PC-3 (cell line): Measurements from ENCODE around the gene C9orf85. TPM values are rescaled to one million over a fixed set of nuclear protein-coding genes. Genes with fewer than 3 reads are reported as not detected.

ENCODE experiments used
- ATAC-seq: fragments of 200-7000 bp; cut with Tn5 transposase; 2 replicates; pipeline ENCODE4 v1.9.1; 2020; ENCODE audit warnings: mild to moderate bottlenecking, moderate library complexity
- BruUV-seq: library from RNA; stranded (reverse); fragments of 400-500 nt; replicated peaks from 2 replicates; lab custom pipeline; 2021; lab: Mats Ljungman, UMichigan
- CTCF ChIA-PET: fragments of 300-600 bp; sonication (Branson Sonifier 250); formaldehyde crosslinking; loops from one replicate; lab custom pipeline; 2022; ENCODE audit warnings: antibody characterized with exemption; lab: Charles Lee
- POLR2A ChIA-PET: fragments of 300-600 bp; sonication (Branson Sonifier 250); formaldehyde crosslinking; loops from one replicate; lab custom pipeline; 2022; ENCODE audit warnings: antibody characterized with exemption; ENCODE audit not compliant: unreplicated experiment; lab: Charles Lee
- DNase-seq: peaks from one replicate; pipeline ENCODE4 v3.0.0-alpha.2; 2015
- H2AFZ ChIP-seq: fragments of 300-600 bp; sonication (generic); 2 replicates; pipeline ENCODE4 v1.6.0; 2016; ENCODE audit warnings: antibody characterized with exemption, low read length
- H3F3A ChIP-seq: fragments of 300-600 bp; sonication (generic); one replicate; pipeline ENCODE4 v1.6.0; 2017; ENCODE audit warnings: antibody characterized with exemption, low read length, control low read depth, mild to moderate bottlenecking; ENCODE audit not compliant: unreplicated experiment
- H3K27ac ChIP-seq: fragments of 300-600 bp; sonication (generic); 2 replicates; pipeline ENCODE4 v1.5.1; 2016; ENCODE audit warnings: mild to moderate bottlenecking, low read length
- H3K27me3 ChIP-seq: fragments of 300-600 bp; sonication (generic); 2 replicates; pipeline ENCODE4 v1.6.1; 2016; ENCODE audit warnings: low read length, mixed read lengths
- H3K36me3 ChIP-seq: fragments of 300-600 bp; sonication (generic); 2 replicates; pipeline ENCODE4 v1.6.1; 2016; ENCODE audit warnings: low read depth, mixed run types, low read length, mixed read lengths
- H3K4me1 ChIP-seq: fragments of 300-600 bp; sonication (generic); 2 replicates; pipeline ENCODE4 v1.5.1; 2016; ENCODE audit warnings: low read length; ENCODE audit not compliant: insufficient read depth
- H3K4me2 ChIP-seq: fragments of 300-600 bp; sonication (generic); 2 replicates; pipeline ENCODE4 v1.6.0; 2016; ENCODE audit warnings: low read length
- H3K4me3 ChIP-seq: fragments of 300-600 bp; sonication (generic); 2 replicates; pipeline ENCODE4 v1.5.1; 2016; ENCODE audit warnings: mild to moderate bottlenecking, low read length, mixed read lengths
- H3K79me2 ChIP-seq: fragments of 300-600 bp; sonication (generic); 2 replicates; pipeline ENCODE4 v1.6.1; 2017; ENCODE audit warnings: low read length, mixed read lengths
- H3K9ac ChIP-seq: fragments of 300-600 bp; sonication (generic); 2 replicates; pipeline ENCODE4 v1.6.0; 2016; ENCODE audit warnings: mild to moderate bottlenecking, low read length
- H3K9me2 ChIP-seq: fragments of 300-600 bp; sonication (generic); replicated peaks from 2 replicates; pipeline ENCODE4 v1.6.1; 2016; ENCODE audit warnings: mixed run types, low read length, mixed read lengths
- H3K9me3 ChIP-seq: fragments of 300-600 bp; sonication (generic); 2 replicates; pipeline ENCODE4 v1.6.1; 2016; ENCODE audit warnings: low read length, mixed read lengths
- H4K20me1 ChIP-seq: fragments of 300-600 bp; sonication (generic); 2 replicates; pipeline ENCODE4 v1.6.1; 2016; ENCODE audit warnings: low read length, mixed read lengths
- CTCF ChIP-seq: fragments of 300-600 bp; sonication (generic); conservative IDR thresholded peaks from 2 replicates; pipeline ENCODE4 v1.5.1; 2017; ENCODE audit warnings: antibody characterized with exemption, low read depth, mild to moderate bottlenecking, low read length
- EZH2 ChIP-seq: fragments of 300-600 bp; sonication (generic); IDR thresholded peaks from one replicate; pipeline ENCODE4 v1.6.1; 2017; ENCODE audit warnings: antibody characterized with exemption, mild to moderate bottlenecking, low read length; ENCODE audit not compliant: unreplicated experiment
- EZH2phosphoT487 ChIP-seq: fragments of 300-600 bp; sonication (generic); IDR thresholded peaks from 2 replicates; pipeline ENCODE4 v1.6.1; 2018; ENCODE audit warnings: mild to moderate bottlenecking, antibody characterized with exemption, low read length, borderline replicate concordance
- intact Hi-C: fragments of 100-400 bp; cut with micrococcal nuclease; formaldehyde crosslinking; loops from 2 replicates; pipeline ENCODE4 v1.9.0; 2023
- total RNA-seq: library from RNA; depleted of rRNA; stranded (reverse); fragments of >200 nt; gene quantifications from 2 replicates; pipeline ENCODE4 v1.2.3, GENCODE V29; 2014

C9orf85 gene
- total RNA-seq, 1 experiment from 2014 or later: 7.9 TPM

- POLR2A ChIA-PET: interaction anchor here (0.7 to 1.4 kb wide), 5 partner anchors 18 to 441 kb away, joined by 3 to 26 read pairs (median 5); no protein-coding TSS in a partner anchor
- H3K36me3 ChIP-seq: no peaks in the 10 kb centered on the region
- no TSS peak for BruUV-seq
- H3K9me3 ChIP-seq: no peaks in the 10 kb centered on the region
- H4K20me1 ChIP-seq: peaks cover 31% of the 10 kb centered on the region
- H3K4me1 ChIP-seq: peaks cover 10% of the 10 kb centered on the region; the same call in 1 of the 2 replicates
- H3K4me3 ChIP-seq: peak overlapping the region; percentile 87
- no peaks in the 10 kb centered on the region for H3F3A ChIP-seq
- TF ChIP-seq EZH2phosphoT487: no peak
- TF ChIP-seq EZH2: no peak
- TF ChIP-seq CTCF: no peak
- H3K79me2 ChIP-seq: peaks cover 90% of the 10 kb centered on the region
- no peaks in the 10 kb centered on the region for H3K27me3 ChIP-seq
- ATAC-seq: peak; percentile 4
- H3K27ac ChIP-seq: peak overlapping the region; percentile 51
- H2AFZ ChIP-seq: peak overlapping the region; percentile 71; the same call in 1 of the 2 replicates
- peak overlapping the region; percentile 81 for H3K9ac ChIP-seq
- H3K9me2 ChIP-seq: no peaks in the 10 kb centered on the region
- DNase-seq: no peak
- CTCF ChIA-PET: no interaction called here
- H3K4me2 ChIP-seq: peak overlapping the region; percentile 79
- intact Hi-C loops: loop anchor here (1.0 to 10.0 kb wide), 5 partner anchors 34 to 142 kb away; partner anchors contain the start of gene CEMIP2
Measured at GRCh38 chr9:71910650-71911060, 784 bp upstream of the C9orf85 start.

GRCh38 chr9:71911908-71912335 lies 483 bp downstream of the C9orf85 start:
- ChIA-PET POLR2A (no interaction called here), CTCF (no interaction called here)
- intact Hi-C loops: loop anchor here (1.0 to 10.0 kb wide), 5 partner anchors 32 to 143 kb away; partner anchors contain the start of gene CEMIP2

More at GRCh38 chr9:71911908-71912335, 483 bp downstream of the C9orf85 start:
- H3K4me3 ChIP-seq: peak overlapping the region; percentile 87
- no peaks in the 10 kb centered on the region for H3K9me3 ChIP-seq
- no peaks in the 10 kb centered on the region for H3K36me3 ChIP-seq
- H3K9ac ChIP-seq: peak overlapping the region; percentile 81
- H3K9me2 ChIP-seq: no peaks in the 10 kb centered on the region
- no peak for DNase-seq
- peaks cover 28% of the 10 kb centered on the region for H4K20me1 ChIP-seq
- H3K4me1 ChIP-seq: peaks cover 10% of the 10 kb centered on the region; the same call in 1 of the 2 replicates
- no peak for ATAC-seq
- no peaks in the 10 kb centered on the region for H3F3A ChIP-seq
- TSS peak; percentile 75 for BruUV-seq
- H2AFZ ChIP-seq: peak overlapping the region; percentile 81
- peaks cover 90% of the 10 kb centered on the region for H3K79me2 ChIP-seq
- TF ChIP-seq EZH2: no peak
- TF ChIP-seq CTCF: no peak
- no peak for TF ChIP-seq EZH2phosphoT487
- peak overlapping the region; percentile 86 for H3K4me2 ChIP-seq
- peak overlapping the region; percentile 79 for H3K27ac ChIP-seq
- no peaks in the 10 kb centered on the region for H3K27me3 ChIP-seq
